ENCODE results near the gene PROSER1.
"Not testable (repeated sequence)": the region's sequence is repeated elsewhere in the genome, so short reads cannot be mapped to it uniquely, and the experiment has no call there.

PROSER1 gene

GRCh38 chr13:39023761-39024160, 14.1 kb downstream of the PROSER1 start:
- DNase-seq: no peak

GRCh38 chr13:39023316-39023715, 14.6 kb downstream of the PROSER1 start:
- no peak for DNase-seq

- no peak for DNase-seq
Observed at GRCh38 chr13:39020853-39021462, 16.9 kb downstream of the PROSER1 start.

GRCh38 chr13:39016787-39017186, 21.1 kb downstream of the PROSER1 start:
- peak; percentile 44 for DNase-seq

- peak; percentile 64 for DNase-seq
Observed at GRCh38 chr13:39016087-39016486, 21.8 kb downstream of the PROSER1 start.

GRCh38 chr13:39013462-39013861, 24.4 kb downstream of the PROSER1 start:
- DNase-seq: no peak

- DNase-seq: no peak
Observed at GRCh38 chr13:39012608-39013007, 25.3 kb downstream of the PROSER1 start.

GRCh38 chr13:39006371-39007111, 31.3 kb downstream of the PROSER1 start:
- DNase-seq: not testable (repeated sequence)

GRCh38 chr13:38998739-38999138, 39.1 kb downstream of the PROSER1 start:
- DNase-seq: no peak

GRCh38 chr13:38993381-38993780, 44.5 kb downstream of the PROSER1 start:
- no peak for DNase-seq

- no peak for DNase-seq
Observed at GRCh38 chr13:38990693-38991092, 47.2 kb downstream of the PROSER1 start, which contains the start of gene STOML3. TSS of gene STOML3 (minus strand) at chr13:38990831. CDS start at chr13:38990721, 110 bp downstream.

GRCh38 chr13:38981096-38981495, 56.8 kb downstream of the PROSER1 start:
- no peak for DNase-seq

- no peak for DNase-seq
Observed at GRCh38 chr13:38980750-38981078, 57.2 kb downstream of the PROSER1 start.

GRCh38 chr13:38979891-38980749, 57.8 kb downstream of the PROSER1 start:
- no peak for DNase-seq

GRCh38 chr13:38970380-38971051, 67.4 kb downstream of the PROSER1 start:
- no peak for DNase-seq

GRCh38 chr13:38969187-38969586, 68.7 kb downstream of the PROSER1 start:
- DNase-seq: no peak

- no peak for DNase-seq
Observed at GRCh38 chr13:38967446-38967845, 70.4 kb downstream of the PROSER1 start.

- no peak for DNase-seq
Observed at GRCh38 chr13:38965281-38965680, 72.6 kb downstream of the PROSER1 start.

GRCh38 chr13:38960175-38960574, 77.7 kb downstream of the PROSER1 start:
- no peak for DNase-seq
